GM12864 (cell line): ENCODE measurements around the gene DYNC1H1.
A peak's percentile ranks its signal among the peaks of the same experiment; 100 is the strongest.
"Not testable (repeated sequence)": the region's sequence is repeated elsewhere in the genome, so short reads cannot be mapped to it uniquely, and the experiment has no call there.

Source experiments
- DNase-seq: peaks from one replicate; pipeline ENCODE4 v3.0.0-alpha.2; 2011; ENCODE audit warnings: low read depth
- H3K4me3 ChIP-seq: 2 replicates; pipeline ENCODE4 v1.5.1; 2011; ENCODE audit warnings: mild to moderate bottlenecking, low read depth, low read length, control low read depth
- TF ChIP-seq, protein P1 (sequence below): IDR thresholded peaks from 2 replicates; pipeline ENCODE4 v1.5.1; 2011; ENCODE audit warnings: low read depth, mild to moderate bottlenecking, moderate library complexity, low read length, control low read depth, inconsistent platforms; ENCODE audit errors: missing control alignments

The DYNC1H1 gene

DNA sequence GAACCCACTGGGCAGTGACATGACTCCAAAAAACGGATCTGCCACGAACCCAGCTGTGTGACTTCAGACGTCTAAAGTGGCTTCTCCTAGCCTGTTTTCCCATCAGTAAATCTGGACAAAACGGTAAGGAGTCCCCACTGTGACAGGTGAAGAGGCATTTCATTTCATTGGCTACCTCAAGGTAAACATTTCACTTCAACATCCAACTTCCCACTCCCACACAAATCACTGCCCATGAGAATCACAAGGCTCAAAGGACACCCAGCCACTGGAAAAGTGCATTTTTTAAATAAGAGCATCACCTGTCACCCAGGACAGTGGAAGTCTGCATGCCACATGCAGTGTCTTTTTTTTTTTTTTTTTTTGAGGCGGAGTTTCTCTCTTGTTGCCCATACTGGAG, 94.6 kb downstream of the DYNC1H1 start:
- DNase-seq, result no peak
- TF ChIP-seq, protein P1, sequence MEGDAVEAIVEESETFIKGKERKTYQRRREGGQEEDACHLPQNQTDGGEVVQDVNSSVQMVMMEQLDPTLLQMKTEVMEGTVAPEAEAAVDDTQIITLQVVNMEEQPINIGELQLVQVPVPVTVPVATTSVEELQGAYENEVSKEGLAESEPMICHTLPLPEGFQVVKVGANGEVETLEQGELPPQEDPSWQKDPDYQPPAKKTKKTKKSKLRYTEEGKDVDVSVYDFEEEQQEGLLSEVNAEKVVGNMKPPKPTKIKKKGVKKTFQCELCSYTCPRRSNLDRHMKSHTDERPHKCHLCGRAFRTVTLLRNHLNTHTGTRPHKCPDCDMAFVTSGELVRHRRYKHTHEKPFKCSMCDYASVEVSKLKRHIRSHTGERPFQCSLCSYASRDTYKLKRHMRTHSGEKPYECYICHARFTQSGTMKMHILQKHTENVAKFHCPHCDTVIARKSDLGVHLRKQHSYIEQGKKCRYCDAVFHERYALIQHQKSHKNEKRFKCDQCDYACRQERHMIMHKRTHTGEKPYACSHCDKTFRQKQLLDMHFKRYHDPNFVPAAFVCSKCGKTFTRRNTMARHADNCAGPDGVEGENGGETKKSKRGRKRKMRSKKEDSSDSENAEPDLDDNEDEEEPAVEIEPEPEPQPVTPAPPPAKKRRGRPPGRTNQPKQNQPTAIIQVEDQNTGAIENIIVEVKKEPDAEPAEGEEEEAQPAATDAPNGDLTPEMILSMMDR, result no peak

GRCh38 chr14:102063109-102063807, 98.9 kb downstream of the DYNC1H1 start:
- TF ChIP-seq, protein P1, result peak; percentile 17
- H3K4me3 ChIP-seq, result no peak overlapping the region
- DNase-seq, result peak; percentile 29

More for the DNA sequence above, 94.6 kb downstream of the DYNC1H1 start:
- no peak overlapping the region for H3K4me3 ChIP-seq

DNA sequence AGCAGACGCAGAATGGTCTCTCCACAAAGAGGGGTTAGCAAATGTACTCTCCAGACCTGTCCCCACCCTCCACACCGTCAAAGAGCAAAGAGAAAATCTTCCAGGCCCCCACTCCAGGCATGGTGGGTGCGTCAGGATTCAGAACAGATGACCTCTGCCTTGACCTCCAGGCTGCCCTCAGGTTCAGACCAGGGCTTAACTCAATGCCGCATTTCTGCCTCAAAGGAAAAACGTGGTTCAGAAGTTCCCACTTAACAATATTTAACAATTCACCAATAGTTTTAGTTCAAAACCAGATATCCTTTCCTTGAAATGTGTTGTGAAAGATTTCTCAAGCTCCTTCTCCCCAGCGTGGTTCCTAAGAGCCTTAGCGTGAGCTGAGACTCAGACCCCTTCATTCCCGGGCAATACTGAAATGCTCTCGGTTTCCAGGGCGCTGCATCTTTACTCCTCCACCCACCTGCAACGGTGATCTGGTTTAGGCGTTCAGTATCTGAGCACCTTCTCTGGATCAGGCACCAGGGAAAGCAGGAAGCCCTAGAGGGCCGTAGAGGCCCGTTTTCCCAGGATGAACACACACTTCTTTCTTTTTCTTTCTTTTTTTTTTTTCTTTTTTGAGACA, 99.5 kb downstream of the DYNC1H1 start:
- TF ChIP-seq, protein P1, result no peak
- DNase-seq, result no peak
- H3K4me3 ChIP-seq, result no peak overlapping the region

- H3K4me3 ChIP-seq, DNase-seq: not testable (repeated sequence)
Measured at GRCh38 chr14:102064590-102064989, 100.2 kb downstream of the DYNC1H1 start.

DNA sequence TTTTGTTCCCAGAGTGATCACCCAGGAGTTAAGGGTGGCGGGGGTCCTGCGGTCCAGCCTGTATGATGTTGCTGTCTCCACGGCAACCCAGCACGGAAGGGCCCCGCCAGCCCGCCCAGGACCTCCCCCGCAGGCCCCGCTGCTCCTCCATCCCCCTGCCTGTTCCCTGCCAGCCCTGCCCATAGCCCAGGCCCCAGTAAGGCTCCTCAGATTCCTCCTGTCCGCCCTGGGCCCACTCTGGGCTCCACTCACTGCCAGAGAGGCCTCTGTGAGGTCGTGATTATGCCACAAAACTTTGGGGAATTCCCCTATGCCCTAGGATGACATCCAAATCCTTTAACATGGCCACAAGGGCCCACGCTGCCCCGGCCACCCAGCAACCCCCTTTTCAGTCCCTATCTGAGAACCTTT, 101.7 kb downstream of the DYNC1H1 start:
- TF ChIP-seq, protein P1, result no peak
- no peak overlapping the region for H3K4me3 ChIP-seq
- no peak for DNase-seq

GRCh38 chr14:102071283-102071998, 107.1 kb downstream of the DYNC1H1 start:
- H3K4me3 ChIP-seq, result no peak overlapping the region
- DNase-seq, result no peak
- TF ChIP-seq, protein P1, result no peak

- TF ChIP-seq, protein P1, result no peak
- no peak for DNase-seq
- no peak overlapping the region for H3K4me3 ChIP-seq
Measured at GRCh38 chr14:102074415-102074964, 110.1 kb downstream of the DYNC1H1 start.
